Fibroblast of the aortic adventitia (primary cell): ENCODE results near the gene ABTB2. TPM values are rescaled to one million over a fixed set of nuclear protein-coding genes. Genes with fewer than 3 reads are reported as not detected.

Experiments used
- DNase-seq: peaks from one replicate; pipeline ENCODE4 v3.0.0-alpha.2; 2010; ENCODE audit warnings: low read depth
- H3K4me3 ChIP-seq: 2 replicates; pipeline ENCODE4 v1.5.1; 2011; ENCODE audit warnings: low read depth, mild to moderate bottlenecking, control low read depth, low read length, moderate library complexity
- CTCF ChIP-seq: IDR thresholded peaks from 2 replicates; pipeline ENCODE4 v1.5.1; 2011; ENCODE audit warnings: mild to moderate bottlenecking, low read length, control low read depth, inconsistent platforms; ENCODE audit not compliant: insufficient read depth
- total RNA-seq: library from RNA; depleted of rRNA; stranded (reverse); fragments of >200 nt; gene quantifications from 2 replicates; pipeline ENCODE4 v1.2.3, GENCODE V29; 2012; ENCODE audit warnings: low replicate concordance

Gene ABTB2
- total RNA-seq, 1 donor, result 1.7 TPM

- no peak for DNase-seq
- TF ChIP-seq CTCF, result no peak
- no peak overlapping the region for H3K4me3 ChIP-seq
Observed at GRCh38 chr11:34166806-34167740, 190.7 kb downstream of the ABTB2 start.

- H3K4me3 ChIP-seq, result no peak overlapping the region
- no peak for DNase-seq
- TF ChIP-seq CTCF, result no peak
Observed at GRCh38 chr11:34165786-34166555, 191.8 kb downstream of the ABTB2 start.

- DNase-seq, result no peak
- no peak for TF ChIP-seq CTCF
- H3K4me3 ChIP-seq, result no peak overlapping the region
Observed at GRCh38 chr11:34165121-34165520, 192.7 kb downstream of the ABTB2 start.

- TF ChIP-seq CTCF, result no peak
- H3K4me3 ChIP-seq, result no peak overlapping the region
- DNase-seq, result no peak
Observed at GRCh38 chr11:34162856-34163255, 195.0 kb downstream of the ABTB2 start.

GRCh38 chr11:34162493-34162820 is 195.4 kb downstream of the ABTB2 start:
- no peak for DNase-seq
- no peak overlapping the region for H3K4me3 ChIP-seq
- TF ChIP-seq CTCF, result no peak

- no peak for DNase-seq
- no peak overlapping the region for H3K4me3 ChIP-seq
- no peak for TF ChIP-seq CTCF
Observed at GRCh38 chr11:34161812-34162492, 195.9 kb downstream of the ABTB2 start.
